Tibial artery (tissue), 4 donors: ENCODE data around the gene MDP1.
"Not testable (repeated sequence)": the region's sequence is repeated elsewhere in the genome, so short reads cannot be mapped to it uniquely, and the experiment has no call there.

Source experiments
- DNase-seq, 2 donors: peaks; one replicate each; pipeline ENCODE4 v3.0.0-alpha.2; 2019
- H3K27ac ChIP-seq, 2 donors: fragments of 200-600 bp; sonication (generic) in 1 of 2; 1 replicate in 1 of 2; 2 replicates in 1 of 2; pipeline ENCODE4 v1.5.1; 2018 to 2019; ENCODE audit warnings: mild to moderate bottlenecking in 1 of 2
- H3K27me3 ChIP-seq, 2 donors: fragments of 200-600 bp; sonication (generic) in 1 of 2; one replicate each; pipeline versions ENCODE4 v1.5.1 to v1.6.0; 2016 to 2019
- H3K36me3 ChIP-seq, 3 donors: fragments of 200-600 bp; sonication (generic) in 2 of 3; one replicate each; pipeline ENCODE4 v1.5.1; 2016 to 2019; ENCODE audit warnings: mild to moderate bottlenecking in 2 of 3
- H3K4me1 ChIP-seq, 4 donors: fragments of 200-600 bp; sonication (generic) in 2 of 4; 1 replicate in 3 of 4; 2 replicates in 1 of 4; pipeline ENCODE4 v1.5.1; 2016 to 2019
- H3K4me3 ChIP-seq, 2 donors: fragments of 200-600 bp; sonication (generic) in 1 of 2; 1 replicate in 1 of 2; 2 replicates in 1 of 2; pipeline ENCODE4 v1.5.1; 2018 to 2019; ENCODE audit warnings: mild to moderate bottlenecking in 2 of 2
- H3K9me3 ChIP-seq, 3 donors: fragments of 200-600 bp; sonication (generic) in 1 of 3; one replicate each; pipeline ENCODE4 v1.5.1; 2016 to 2019
- intact Hi-C: fragments of 100-400 bp; cut with DNase I; formaldehyde crosslinking; loops from one replicate; pipeline ENCODE4 v1.15.0; 2023; ENCODE audit warnings: low total_unique reads
- TF ChIP-seq, protein P1 (sequence below), 2 experiments: fragments of 200-600 bp in 1 of 2; fragments of 450-650 bp in 1 of 2; IDR thresholded peaks; one replicate each; pipeline ENCODE4 v1.5.1; 2017 to 2019; ENCODE audit warnings: antibody characterized with exemption in 2 of 2, mild to moderate bottlenecking in 1 of 2, moderate library complexity in 1 of 2

The MDP1 gene

GRCh38 chr14:24224618-24225071, 8.8 kb upstream of the MDP1 start:
- no peaks in the 10 kb centered on the region for H3K9me3 ChIP-seq
- no peak overlapping the region for H3K4me3 ChIP-seq
- no peaks in the 10 kb centered on the region for H3K27me3 ChIP-seq
- TF ChIP-seq, protein P1, sequence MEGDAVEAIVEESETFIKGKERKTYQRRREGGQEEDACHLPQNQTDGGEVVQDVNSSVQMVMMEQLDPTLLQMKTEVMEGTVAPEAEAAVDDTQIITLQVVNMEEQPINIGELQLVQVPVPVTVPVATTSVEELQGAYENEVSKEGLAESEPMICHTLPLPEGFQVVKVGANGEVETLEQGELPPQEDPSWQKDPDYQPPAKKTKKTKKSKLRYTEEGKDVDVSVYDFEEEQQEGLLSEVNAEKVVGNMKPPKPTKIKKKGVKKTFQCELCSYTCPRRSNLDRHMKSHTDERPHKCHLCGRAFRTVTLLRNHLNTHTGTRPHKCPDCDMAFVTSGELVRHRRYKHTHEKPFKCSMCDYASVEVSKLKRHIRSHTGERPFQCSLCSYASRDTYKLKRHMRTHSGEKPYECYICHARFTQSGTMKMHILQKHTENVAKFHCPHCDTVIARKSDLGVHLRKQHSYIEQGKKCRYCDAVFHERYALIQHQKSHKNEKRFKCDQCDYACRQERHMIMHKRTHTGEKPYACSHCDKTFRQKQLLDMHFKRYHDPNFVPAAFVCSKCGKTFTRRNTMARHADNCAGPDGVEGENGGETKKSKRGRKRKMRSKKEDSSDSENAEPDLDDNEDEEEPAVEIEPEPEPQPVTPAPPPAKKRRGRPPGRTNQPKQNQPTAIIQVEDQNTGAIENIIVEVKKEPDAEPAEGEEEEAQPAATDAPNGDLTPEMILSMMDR (IDR thresholded peaks at IDR 0.05), result no peak
- H3K36me3 ChIP-seq, result peaks cover 0 to 12% (median 11%) of the 10 kb centered on the region in 3 donors
- intact Hi-C loops, result no loop called here
- peak in 1 of 2 donors; percentile 20 for DNase-seq
- H3K27ac ChIP-seq, result no peak overlapping the region
- H3K4me1 ChIP-seq, result peaks cover 0 to 3% (median 0%) of the 10 kb centered on the region in 4 donors

- H3K27me3 ChIP-seq, H3K4me3 ChIP-seq, intact Hi-C loops, H3K4me1 ChIP-seq, H3K27ac ChIP-seq, H3K9me3 ChIP-seq: not testable (repeated sequence)
- peaks cover 3 to 10% (median 4%) of the 10 kb centered on the region in 3 donors for H3K36me3 ChIP-seq
- DNase-seq, result peak in 1 of 2 donors; percentile 13
Observed at GRCh38 chr14:24222987-24223386, 7.1 kb upstream of the MDP1 start.

DNA sequence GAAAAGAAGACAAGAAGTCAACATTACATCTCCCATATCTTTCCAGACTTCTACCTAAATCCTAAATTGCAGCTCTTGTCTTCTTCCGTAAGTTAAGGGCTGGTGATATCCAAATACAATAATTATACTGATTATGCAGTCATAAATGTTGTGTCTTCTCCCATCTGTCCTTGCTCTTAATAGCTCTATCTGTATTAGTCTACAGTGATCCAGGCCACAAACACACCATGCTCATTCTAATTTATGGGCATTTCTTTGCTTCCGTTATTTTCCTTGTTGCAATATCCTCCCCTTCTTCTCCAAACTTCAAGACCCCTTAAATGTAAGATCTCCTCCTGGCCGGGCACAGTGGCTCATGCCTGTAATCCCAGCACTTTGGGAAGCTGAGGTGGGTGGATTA, 3.7 kb upstream of the MDP1 start:
- H3K9me3 ChIP-seq, result no peaks in the 10 kb centered on the region
- peaks cover 0 to 12% (median 9%) of the 10 kb centered on the region in 4 donors for H3K4me1 ChIP-seq
- no peak for DNase-seq
- no peak overlapping the region for H3K4me3 ChIP-seq
- no peak overlapping the region for H3K27ac ChIP-seq
- peaks cover 3 to 7% (median 5%) of the 10 kb centered on the region in 3 donors for H3K36me3 ChIP-seq
- TF ChIP-seq, protein P1 (IDR thresholded peaks at IDR 0.05), result no peak
- H3K27me3 ChIP-seq, result no peaks in the 10 kb centered on the region
- intact Hi-C loops, result no loop called here

DNA sequence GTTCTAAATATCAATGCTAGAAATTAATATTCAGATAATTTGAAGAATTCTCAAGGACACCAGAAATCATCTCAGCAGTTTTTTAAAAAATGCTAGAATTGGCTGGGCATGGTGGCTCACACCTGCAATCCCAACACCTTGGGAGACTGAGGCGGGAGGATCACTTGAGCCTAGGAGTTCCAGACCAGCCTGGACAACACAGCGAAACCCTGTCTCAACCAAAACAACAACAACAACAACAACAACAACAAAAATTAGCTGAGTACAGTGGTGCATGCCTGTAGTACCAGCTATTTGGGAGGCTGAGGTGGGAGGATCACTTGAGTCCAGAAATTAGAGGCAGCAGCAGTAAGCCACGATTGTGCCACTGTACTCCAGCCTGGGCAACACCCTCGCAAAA, 3.2 kb upstream of the MDP1 start:
- H3K27me3 ChIP-seq, result no peaks in the 10 kb centered on the region
- H3K27ac ChIP-seq, result no peak overlapping the region
- H3K4me3 ChIP-seq, result no peak overlapping the region
- H3K36me3 ChIP-seq, result peaks cover 3 to 7% (median 5%) of the 10 kb centered on the region in 3 donors
- TF ChIP-seq, protein P1 (IDR thresholded peaks at IDR 0.05), result no peak
- intact Hi-C loops, result no loop called here
- no peaks in the 10 kb centered on the region for H3K9me3 ChIP-seq
- H3K4me1 ChIP-seq, result peaks cover 0 to 17% (median 13%) of the 10 kb centered on the region in 4 donors
- DNase-seq, result peak in 1 of 2 donors; percentile 15

DNA sequence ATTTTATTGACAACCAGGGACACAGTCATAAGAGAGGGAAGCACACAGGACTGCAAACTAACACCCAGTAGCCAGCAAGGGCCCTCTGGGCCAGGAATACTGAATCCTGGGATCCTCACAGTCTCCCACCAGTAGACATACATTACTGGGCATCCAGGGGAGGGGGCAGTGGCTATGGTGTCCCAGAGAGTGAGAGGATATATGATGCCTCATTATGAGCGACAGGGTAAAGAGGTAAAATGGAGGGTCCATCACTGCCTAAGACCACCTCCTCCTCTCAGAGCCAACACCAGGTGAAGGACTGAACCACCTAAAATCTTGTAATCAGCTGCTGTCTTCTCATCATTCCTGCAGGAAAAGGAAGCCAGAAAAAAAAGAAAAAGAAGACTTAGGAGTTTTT, 1.0 kb upstream of the MDP1 start:
- H3K4me3 ChIP-seq, H3K27me3 ChIP-seq, H3K27ac ChIP-seq, H3K9me3 ChIP-seq, H3K36me3 ChIP-seq, intact Hi-C loops: not testable (repeated sequence)
- peaks cover 0 to 31% (median 26%) of the 10 kb centered on the region in 4 donors for H3K4me1 ChIP-seq
- DNase-seq, result peak in 1 of 2 donors; percentile 48

DNA sequence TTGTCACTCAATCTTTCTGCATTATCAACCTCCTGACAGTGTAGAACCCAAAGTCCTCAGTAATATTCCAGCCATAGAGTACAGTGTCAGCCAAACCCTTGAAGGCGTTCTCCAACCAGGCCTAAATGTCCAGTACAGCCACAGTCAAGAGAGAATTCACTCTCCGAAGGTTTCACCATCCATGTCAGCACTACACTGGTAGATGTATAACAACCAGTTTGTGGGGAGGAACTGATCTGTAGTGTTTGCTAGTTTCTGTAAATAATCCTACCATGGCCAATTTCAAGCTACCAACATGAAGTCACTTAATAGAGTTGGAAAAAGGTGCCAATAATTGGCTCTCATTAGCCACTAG, 456 bp upstream of the MDP1 start:
- peaks cover 0 to 31% (median 27%) of the 10 kb centered on the region in 4 donors for H3K4me1 ChIP-seq
- H3K27me3 ChIP-seq, result no peaks in the 10 kb centered on the region
- TF ChIP-seq, protein P1 (IDR thresholded peaks at IDR 0.05), result no peak
- peak overlapping the region; percentile 89 to 91 for H3K27ac ChIP-seq
- H3K36me3 ChIP-seq, result peaks cover 5 to 10% (median 6%) of the 10 kb centered on the region in 3 donors
- no peaks in the 10 kb centered on the region for H3K9me3 ChIP-seq
- intact Hi-C loops, result no loop called here
- H3K4me3 ChIP-seq, result peak overlapping the region; percentile 69 to 72
- no peak for DNase-seq
